Ovary (tissue), 3 donors: ENCODE data around the gene PRPF19.

Experiments used
- CTCF ChIP-seq, 3 donors: fragments of 450-650 bp in 2 of 3; fragments of 200-600 bp in 1 of 3; IDR thresholded peaks; one replicate each; pipeline versions ENCODE4 v1.5.1 to v1.8.0; 2016 to 2022; ENCODE audit warnings: antibody characterized with exemption in 3 of 3, mild to moderate bottlenecking in 1 of 3
- EP300 ChIP-seq: sonication (generic); formaldehyde crosslinking; IDR thresholded peaks from one replicate; pipeline ENCODE4 v1.6.1; 2017; ENCODE audit warnings: antibody characterized with exemption
- POLR2A ChIP-seq: fragments of 450-650 bp; IDR thresholded peaks from one replicate; pipeline ENCODE4 v1.6.1; 2017; ENCODE audit warnings: antibody characterized with exemption, mild to moderate bottlenecking, moderate library complexity
- donor health status: DM: no; HTN: no; CAD: no.

GRCh38 chr11:60880643-60881282 is 25.6 kb downstream of the PRPF19 start:
- no peak for TF ChIP-seq POLR2A
- no peak for TF ChIP-seq CTCF (IDR thresholded peaks at IDR 0.05)
- TF ChIP-seq EP300 = no peak
